HFFc6 (cell line): ENCODE measurements around the gene NUMBL. TPM values are rescaled to one million over a fixed set of nuclear protein-coding genes. Genes with fewer than 3 reads are reported as not detected.
"Not testable (repeated sequence)": the region's sequence is repeated elsewhere in the genome, so short reads cannot be mapped to it uniquely, and the experiment has no call there.

Experiments used
- DNase-seq: peaks from one replicate; pipeline ENCODE4 v3.0.0-alpha.2; 2018
- H3K27ac Mint-ChIP-seq: 2 replicates; pipeline ENCODE4 v1.8.0; 2020; ENCODE audit warnings: mild to moderate bottlenecking, mixed read lengths
- H3K27me3 Mint-ChIP-seq: 2 replicates; pipeline ENCODE4 v1.8.0; 2021; ENCODE audit warnings: mild to moderate bottlenecking, moderate library complexity, mixed read lengths; ENCODE audit not compliant: insufficient read depth
- H3K36me3 Mint-ChIP-seq: 2 replicates; pipeline ENCODE4 v1.8.0; 2021; ENCODE audit warnings: low read depth, mixed read lengths
- H3K4me1 Mint-ChIP-seq: 2 replicates; pipeline ENCODE4 v1.8.0; 2020; ENCODE audit warnings: low read depth, mixed read lengths
- H3K4me3 Mint-ChIP-seq: 2 replicates; pipeline ENCODE4 v1.8.0; 2020; ENCODE audit warnings: mild to moderate bottlenecking, moderate library complexity, mixed read lengths
- H3K9me3 Mint-ChIP-seq: 2 replicates; pipeline ENCODE4 v1.8.0; 2020; ENCODE audit warnings: mild to moderate bottlenecking, mixed read lengths
- CTCF ChIP-seq: fragments of 200-600 bp; sonication (generic); IDR thresholded peaks from 2 replicates; pipeline ENCODE4 v1.5.0; 2021; ENCODE audit warnings: antibody characterized with exemption, mild to moderate bottlenecking
- total RNA-seq, 6 experiments: library from RNA; stranded (reverse); fragmentation: NEBNext Ultra II Directional; extraction: Animal tissue kit (Norgen Biotek cat#: 25700); gene quantifications; 2 replicates in 1 of 6; 3 replicates in 5 of 6; pipeline ENCODE4 v1.2.3, GENCODE V29; 2021

The NUMBL gene
- total RNA-seq, 6 experiments from 2014 or later, result 49.1 to 58.3 (median 53.6) TPM

DNA sequence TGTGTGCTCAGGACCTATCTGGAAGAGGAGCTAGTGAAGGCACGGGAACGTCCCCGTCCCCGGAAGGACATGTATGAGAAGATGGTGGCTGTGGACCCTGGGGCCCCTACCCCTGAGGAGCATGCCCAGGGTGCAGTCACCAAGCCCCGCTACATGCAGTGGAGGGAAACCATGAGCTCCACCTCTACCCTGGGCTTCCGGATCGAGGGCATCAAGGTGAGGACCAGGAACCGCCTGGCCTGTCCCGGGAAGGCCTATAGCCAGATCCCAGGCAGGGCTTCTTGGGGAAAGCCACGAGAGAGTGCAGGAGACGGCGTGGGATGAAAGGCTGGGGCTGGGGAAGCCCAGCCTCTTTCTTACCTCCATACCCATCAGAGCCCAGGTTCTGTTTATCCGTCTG lies 42.7 kb upstream of the NUMBL start:
- peaks cover 7% of the 10 kb centered on the region for H3K4me1 Mint-ChIP-seq
- peaks cover 45% of the 10 kb centered on the region for H3K36me3 Mint-ChIP-seq
- H3K27me3 Mint-ChIP-seq, result no peaks in the 10 kb centered on the region
- no peak overlapping the region for H3K27ac Mint-ChIP-seq
- no peak for TF ChIP-seq CTCF
- no peaks in the 10 kb centered on the region for H3K9me3 Mint-ChIP-seq
- DNase-seq, result no peak
- H3K4me3 Mint-ChIP-seq, result no peak overlapping the region

DNA sequence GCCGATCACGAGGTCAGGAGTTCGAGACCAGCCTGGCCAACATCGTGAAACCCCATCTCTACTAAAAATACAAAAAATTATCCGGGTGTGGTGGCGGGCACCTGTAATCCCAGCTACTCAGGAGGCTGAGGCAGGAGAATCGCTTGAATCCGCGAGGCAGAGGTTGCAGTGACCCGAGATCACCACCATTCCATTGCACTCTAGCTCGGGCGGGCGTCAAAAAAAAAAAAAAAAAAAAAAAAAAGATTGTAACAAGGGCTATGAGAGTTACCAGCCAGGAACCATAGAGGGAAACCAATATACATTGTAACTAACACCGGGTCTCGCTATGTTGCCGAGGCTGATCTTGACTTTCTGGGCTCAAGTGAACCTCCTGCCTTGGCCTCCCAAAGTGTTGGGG lies 41.9 kb upstream of the NUMBL start:
- peaks cover 40% of the 10 kb centered on the region for H3K36me3 Mint-ChIP-seq
- H3K27me3 Mint-ChIP-seq, H3K4me1 Mint-ChIP-seq, DNase-seq, H3K4me3 Mint-ChIP-seq, H3K27ac Mint-ChIP-seq, H3K9me3 Mint-ChIP-seq: not testable (repeated sequence)

DNA sequence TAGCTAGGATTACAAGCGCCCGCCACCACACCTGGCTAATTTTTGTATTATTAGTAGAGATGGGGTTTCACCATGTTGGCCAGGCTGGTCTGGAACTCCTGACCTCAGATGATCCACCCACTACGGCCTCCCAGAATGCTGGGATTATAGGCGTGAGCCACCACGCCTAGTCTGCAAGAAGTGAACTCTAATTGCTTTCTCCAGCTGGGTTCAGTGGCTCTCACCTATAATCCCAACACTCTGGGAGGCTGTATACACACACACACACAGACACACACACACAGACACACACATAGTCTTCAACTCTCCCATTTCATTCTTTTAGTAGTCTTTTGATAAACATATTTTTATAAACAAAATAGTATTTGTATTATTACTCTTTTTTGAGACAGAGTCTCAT lies 39.6 kb upstream of the NUMBL start:
- H3K36me3 Mint-ChIP-seq, result peaks cover 28% of the 10 kb centered on the region
- H3K27me3 Mint-ChIP-seq, H3K27ac Mint-ChIP-seq, H3K4me3 Mint-ChIP-seq, DNase-seq, H3K9me3 Mint-ChIP-seq, H3K4me1 Mint-ChIP-seq: not testable (repeated sequence)

DNA sequence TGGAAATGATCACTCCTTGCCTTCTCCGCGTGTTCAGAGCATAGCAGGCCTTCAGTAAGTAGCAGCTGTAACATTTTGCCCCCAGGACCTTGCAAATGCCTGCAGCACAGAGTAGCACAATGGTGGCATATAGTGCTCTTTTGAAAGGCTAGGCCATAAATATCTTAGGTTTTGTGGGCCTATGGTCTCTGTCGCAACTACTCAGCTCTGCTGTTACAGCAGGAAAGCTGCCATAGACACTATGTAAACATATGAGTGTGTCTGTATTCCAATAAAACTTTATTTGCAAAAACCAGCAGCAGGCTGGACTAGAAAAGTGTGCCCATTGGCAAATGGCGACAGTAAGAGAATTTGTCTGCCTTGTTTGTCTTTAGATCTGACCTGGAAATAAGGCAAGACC lies 35.8 kb upstream of the NUMBL start:
- no peak for TF ChIP-seq CTCF
- peaks cover 24% of the 10 kb centered on the region for H3K4me1 Mint-ChIP-seq
- DNase-seq, result no peak
- H3K9me3 Mint-ChIP-seq, result no peaks in the 10 kb centered on the region
- no peak overlapping the region for H3K27ac Mint-ChIP-seq
- peaks cover 25% of the 10 kb centered on the region for H3K36me3 Mint-ChIP-seq
- peaks cover 2% of the 10 kb centered on the region; the same call in 1 of the 2 replicates for H3K27me3 Mint-ChIP-seq
- H3K4me3 Mint-ChIP-seq, result no peak overlapping the region

- Mint-ChIP-seq H3K27me3 (peaks cover 2% of the 10 kb centered on the region; the same call in 1 of the 2 replicates), H3K4me1 (peaks cover 38% of the 10 kb centered on the region), H3K27ac (no peak overlapping the region), H3K9me3 (no peaks in the 10 kb centered on the region), H3K4me3 (no peak overlapping the region), H3K36me3 (peaks cover 26% of the 10 kb centered on the region)
- no peak for TF ChIP-seq CTCF
- DNase-seq, result no peak
Observed at GRCh38 chr19:40724855-40725254, 34.4 kb upstream of the NUMBL start.

DNA sequence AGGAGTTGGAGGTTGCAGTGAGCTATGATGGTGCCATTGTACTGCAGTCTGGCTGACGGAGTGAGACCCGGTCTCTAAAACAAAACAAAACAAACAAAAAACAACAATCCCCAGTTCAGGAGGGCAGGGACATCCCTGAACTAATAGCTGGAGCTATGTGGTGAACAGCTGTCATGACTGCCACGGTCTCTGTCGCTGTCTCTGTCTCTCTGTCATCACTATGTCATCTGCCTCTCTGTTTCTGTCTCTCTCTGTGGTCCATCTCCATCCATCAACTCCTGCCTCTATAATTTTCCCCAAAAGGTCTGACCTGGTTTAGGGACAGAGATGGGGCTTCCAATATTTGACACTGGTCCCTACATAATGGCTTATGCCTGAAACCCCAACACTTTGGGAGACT lies 33.9 kb upstream of the NUMBL start:
- DNase-seq, result no peak
- no peak overlapping the region for H3K27ac Mint-ChIP-seq
- peaks cover 2% of the 10 kb centered on the region; the same call in 1 of the 2 replicates for H3K27me3 Mint-ChIP-seq
- no peak for TF ChIP-seq CTCF
- H3K9me3 Mint-ChIP-seq, result no peaks in the 10 kb centered on the region
- peaks cover 26% of the 10 kb centered on the region for H3K36me3 Mint-ChIP-seq
- no peak overlapping the region for H3K4me3 Mint-ChIP-seq
- H3K4me1 Mint-ChIP-seq, result peaks cover 43% of the 10 kb centered on the region

DNA sequence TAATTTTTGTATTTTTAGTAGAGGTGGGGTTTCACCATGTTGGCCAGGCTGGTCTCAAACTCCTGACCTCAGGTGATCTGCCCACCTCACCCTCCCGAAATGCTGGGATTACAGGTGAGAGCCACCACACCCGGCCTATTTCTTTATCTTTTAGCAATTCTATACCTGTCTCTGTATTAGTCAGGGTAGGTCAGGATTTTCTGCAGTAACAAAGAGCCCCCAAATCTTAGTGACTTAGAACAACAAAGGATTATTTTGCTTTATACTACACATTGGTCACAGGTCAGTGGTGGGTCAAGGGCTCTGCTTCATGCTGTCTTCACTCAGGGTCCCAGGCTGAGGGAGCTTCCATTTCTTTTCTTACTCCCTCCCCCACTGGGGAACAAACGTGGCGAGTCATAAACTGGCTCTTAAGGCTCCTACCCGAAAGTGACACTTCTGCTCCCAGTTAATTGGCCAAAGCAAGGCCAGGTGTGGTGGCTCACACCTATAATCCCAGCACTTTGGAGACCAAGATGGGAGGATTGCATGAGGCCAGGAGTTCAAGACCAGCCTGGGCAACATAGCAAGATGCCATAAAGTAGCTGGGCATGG lies 33.3 kb upstream of the NUMBL start:
- no peaks in the 10 kb centered on the region for H3K9me3 Mint-ChIP-seq
- no peak for TF ChIP-seq CTCF
- DNase-seq, result no peak
- no peak overlapping the region for H3K27ac Mint-ChIP-seq
- no peak overlapping the region for H3K4me3 Mint-ChIP-seq
- H3K36me3 Mint-ChIP-seq, result peaks cover 26% of the 10 kb centered on the region
- H3K27me3 Mint-ChIP-seq, result peaks cover 2% of the 10 kb centered on the region; the same call in 1 of the 2 replicates
- peaks cover 44% of the 10 kb centered on the region for H3K4me1 Mint-ChIP-seq
